ENCODE data around the gene FAM149A.

DNA sequence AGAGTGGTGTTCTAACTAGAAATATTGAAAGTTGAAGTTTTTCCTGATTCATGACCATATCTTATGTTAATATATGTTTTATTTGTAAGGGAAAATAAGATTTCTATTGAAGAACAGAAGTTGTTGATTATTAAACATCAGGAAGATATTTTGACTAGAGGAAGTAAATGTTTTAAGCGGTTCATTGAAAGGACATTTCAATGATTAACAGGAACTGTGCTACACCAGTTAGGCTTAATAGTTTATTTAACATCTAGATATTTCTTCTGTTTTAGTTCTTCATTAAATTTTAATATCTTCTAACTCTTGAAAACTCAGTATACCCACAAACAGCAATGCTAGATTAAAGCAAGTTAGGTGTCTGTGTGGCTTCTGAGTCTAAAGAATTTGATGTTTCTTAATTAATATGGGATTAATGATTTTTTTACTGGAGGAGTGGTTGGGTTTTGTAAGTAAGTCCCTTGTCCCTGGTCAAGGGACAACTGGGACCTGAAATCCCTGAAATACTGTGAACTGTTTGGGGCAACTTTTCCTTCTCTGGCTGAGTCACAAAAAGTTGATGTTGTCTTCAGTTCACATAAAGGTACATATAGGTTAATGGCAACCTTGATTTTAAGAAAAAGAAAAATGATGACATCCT lies 44.0 kb downstream of the FAM149A start:
- TF ChIP-seq CTCF (IDR thresholded peaks at IDR 0.05; ENCODE audit: low read length) (no peak), EZH2 (optimal IDR thresholded peaks at IDR 0.05; ENCODE audit: low read depth, low read length) (no peak), EZH2phosphoT487 (IDR thresholded peaks at IDR 0.05; ENCODE audit: low read length) (no peak)
